Nephron (organoid): ENCODE results near the gene NTSR1.

Experiments used
- H3K27ac Mint-ChIP-seq, 3 experiments: 2 replicates each; pipeline ENCODE4 v1.8.0; 2020; ENCODE audit warnings: mixed read lengths in 3 of 3, mild to moderate bottlenecking in 2 of 3, moderate library complexity in 1 of 3
- H3K27me3 Mint-ChIP-seq: 2 replicates; pipeline ENCODE4 v1.8.0; 2021; ENCODE audit warnings: low read depth, mild to moderate bottlenecking, moderate library complexity, mixed read lengths
- H3K36me3 Mint-ChIP-seq: 2 replicates; pipeline ENCODE4 v1.8.0; 2020; ENCODE audit warnings: low read depth, mixed read lengths
- H3K4me1 Mint-ChIP-seq: 2 replicates; pipeline ENCODE4 v1.8.0; 2020; ENCODE audit warnings: mixed read lengths
- H3K4me3 Mint-ChIP-seq, 3 experiments: 2 replicates each; pipeline ENCODE4 v1.8.0; 2020; ENCODE audit warnings: mild to moderate bottlenecking in 3 of 3, mixed read lengths in 3 of 3, moderate library complexity in 2 of 3
- H3K9me3 Mint-ChIP-seq: 2 replicates; pipeline ENCODE4 v1.8.0; 2020; ENCODE audit warnings: mixed read lengths
- CTCF ChIP-seq, 3 experiments: fragments of 200-600 bp; sonication (generic); IDR thresholded peaks; one replicate each; pipeline ENCODE4 v1.5.0; 2021; ENCODE audit warnings: antibody characterized with exemption in 3 of 3; ENCODE audit not compliant: unreplicated experiment in 3 of 3

Gene NTSR1

GRCh38 chr20:62772103-62772611 lies 63.5 kb downstream of the NTSR1 start:
- Mint-ChIP-seq H3K4me3 (no peak overlapping the region), H3K27me3 (peaks cover 18% of the 10 kb centered on the region), H3K4me1 (peaks cover 33% of the 10 kb centered on the region), H3K36me3 (peaks cover 3% of the 10 kb centered on the region), H3K9me3 (no peaks in the 10 kb centered on the region), H3K27ac (peak overlapping the region; percentile 43 to 79 (median 75))
- no peak for TF ChIP-seq CTCF (IDR thresholded peaks at IDR 0.05; ENCODE audit: unreplicated experiment in 3 of 3)

- TF ChIP-seq CTCF (IDR thresholded peaks at IDR 0.05; ENCODE audit: unreplicated experiment in 3 of 3), result no peak
- no peak overlapping the region for H3K4me3 Mint-ChIP-seq
- peaks cover 32% of the 10 kb centered on the region for H3K4me1 Mint-ChIP-seq
- H3K27ac Mint-ChIP-seq, result peak overlapping the region; percentile 43 to 79 (median 75)
- peaks cover 18% of the 10 kb centered on the region for H3K27me3 Mint-ChIP-seq
- peaks cover 3% of the 10 kb centered on the region for H3K36me3 Mint-ChIP-seq
- H3K9me3 Mint-ChIP-seq, result no peaks in the 10 kb centered on the region
Observed at GRCh38 chr20:62772619-62772989, 64.0 kb downstream of the NTSR1 start.

GRCh38 chr20:62772990-62773844 lies 64.6 kb downstream of the NTSR1 start:
- H3K4me3 Mint-ChIP-seq, result no peak overlapping the region
- no peaks in the 10 kb centered on the region for H3K9me3 Mint-ChIP-seq
- peak overlapping the region; percentile 75 to 86 (median 79) for H3K27ac Mint-ChIP-seq
- peaks cover 16% of the 10 kb centered on the region for H3K27me3 Mint-ChIP-seq
- H3K4me1 Mint-ChIP-seq, result peaks cover 30% of the 10 kb centered on the region
- H3K36me3 Mint-ChIP-seq, result peaks cover 3% of the 10 kb centered on the region
- TF ChIP-seq CTCF (IDR thresholded peaks at IDR 0.05; ENCODE audit: unreplicated experiment in 3 of 3), result no peak

GRCh38 chr20:62773845-62774714 lies 65.4 kb downstream of the NTSR1 start:
- peaks cover 21% of the 10 kb centered on the region for H3K4me1 Mint-ChIP-seq
- H3K9me3 Mint-ChIP-seq, result no peaks in the 10 kb centered on the region
- peaks cover 10% of the 10 kb centered on the region for H3K27me3 Mint-ChIP-seq
- peaks cover 3% of the 10 kb centered on the region for H3K36me3 Mint-ChIP-seq
- H3K4me3 Mint-ChIP-seq, result no peak overlapping the region
- peak overlapping the region in 2 of 3 experiments; percentile 26 to 53 for H3K27ac Mint-ChIP-seq
- TF ChIP-seq CTCF (IDR thresholded peaks at IDR 0.05; ENCODE audit: unreplicated experiment in 3 of 3), result no peak

GRCh38 chr20:62774762-62775161 lies 66.1 kb downstream of the NTSR1 start:
- TF ChIP-seq CTCF (IDR thresholded peaks at IDR 0.05; ENCODE audit: unreplicated experiment in 3 of 3), result no peak
- Mint-ChIP-seq H3K9me3 (no peaks in the 10 kb centered on the region), H3K27me3 (peaks cover 8% of the 10 kb centered on the region), H3K27ac (no peak overlapping the region), H3K36me3 (peaks cover 3% of the 10 kb centered on the region), H3K4me3 (no peak overlapping the region), H3K4me1 (peaks cover 19% of the 10 kb centered on the region)
